DOHH2 (cell line): ENCODE results near the gene MAG.

Experiments
- CTCF ChIP-seq: fragments of 200-600 bp; sonication (generic); IDR thresholded peaks from one replicate; pipeline ENCODE4 v1.5.1; 2014; ENCODE audit warnings: antibody characterized with exemption, mild to moderate bottlenecking, low read depth, low read length; ENCODE audit not compliant: poor library complexity, severe bottlenecking
- EZH2phosphoT487 ChIP-seq: fragments of 200-600 bp; sonication (generic); IDR thresholded peaks from 2 replicates; pipeline ENCODE4 v1.6.1; 2017; ENCODE audit warnings: borderline replicate concordance, mild to moderate bottlenecking, antibody characterized with exemption, low read length, moderate library complexity, mixed read lengths

- TF ChIP-seq CTCF (no peak), EZH2phosphoT487 (no peak)
Observed at GRCh38 chr19:35292421-35293362, 731 bp downstream of the MAG start.
